Stimulated activated CD8-positive, alpha-beta memory T cell treated with anti-CD3 and anti-CD28 coated beads, Interleukin-4, amount 100 ng/mL, for 24 hours (primary cell): ENCODE measurements around the gene KRTAP11-1.

ENCODE experiments used
- DNase-seq: peaks from one replicate; pipeline ENCODE4 v3.0.0-alpha.2; 2020; ENCODE audit warnings: low read depth

Gene KRTAP11-1, protein sequence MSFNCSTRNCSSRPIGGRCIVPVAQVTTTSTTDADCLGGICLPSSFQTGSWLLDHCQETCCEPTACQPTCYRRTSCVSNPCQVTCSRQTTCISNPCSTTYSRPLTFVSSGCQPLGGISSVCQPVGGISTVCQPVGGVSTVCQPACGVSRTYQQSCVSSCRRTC

DNA sequence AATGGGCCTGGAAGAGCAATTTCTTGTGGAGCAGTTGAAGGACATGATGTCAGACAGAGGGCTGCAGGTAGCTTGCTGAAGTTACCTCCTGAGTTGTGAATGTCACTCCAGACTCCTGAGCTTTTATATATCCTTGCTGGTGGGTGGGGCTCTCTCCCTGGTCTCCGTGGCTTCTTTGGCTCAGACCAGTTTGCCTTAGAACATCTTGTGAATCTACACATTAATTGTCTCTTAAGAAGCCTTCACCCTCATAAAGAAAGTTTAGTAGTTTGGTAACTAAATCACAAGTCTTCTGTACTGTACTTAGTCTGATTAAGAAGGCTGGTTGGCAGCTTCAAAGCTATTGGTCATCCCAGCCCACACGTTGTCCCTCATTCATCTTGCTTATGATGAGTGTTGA lies at the start of gene KRTAP11-1:
TSS of gene KRTAP11-1 (minus strand) at position 101 of the 400 bp plus-strand sequence. CDS start at position 45, 56 bp downstream.
- no peak for DNase-seq

- no peak for DNase-seq
Observed at GRCh38 chr21:30924146-30924700, 42.8 kb upstream of the KRTAP11-1 start.

GRCh38 chr21:30921129-30921528 lies 39.7 kb upstream of the KRTAP11-1 start:
- DNase-seq: no peak

- DNase-seq: no peak
Observed at GRCh38 chr21:30917557-30917956, 36.2 kb upstream of the KRTAP11-1 start.

DNA sequence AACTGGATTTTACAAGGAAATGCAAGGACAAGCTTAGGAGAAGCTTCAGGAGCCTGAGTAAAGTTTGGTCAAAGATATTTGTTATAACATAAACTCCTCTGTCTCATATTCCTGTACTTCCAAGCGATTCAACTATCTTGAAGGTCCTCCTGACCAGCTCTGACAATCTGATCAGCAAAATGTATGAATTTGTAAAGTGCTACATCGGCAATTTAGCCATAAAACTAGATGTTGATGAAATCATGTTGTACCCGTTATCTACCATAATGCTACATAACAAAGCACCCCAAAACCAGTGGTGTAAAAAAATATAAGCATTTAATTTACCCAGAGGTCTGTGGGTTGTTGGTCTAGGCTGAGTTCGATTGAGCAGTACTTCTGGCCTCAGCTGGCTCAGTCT lies 19.5 kb upstream of the KRTAP11-1 start:
- DNase-seq: no peak

DNA sequence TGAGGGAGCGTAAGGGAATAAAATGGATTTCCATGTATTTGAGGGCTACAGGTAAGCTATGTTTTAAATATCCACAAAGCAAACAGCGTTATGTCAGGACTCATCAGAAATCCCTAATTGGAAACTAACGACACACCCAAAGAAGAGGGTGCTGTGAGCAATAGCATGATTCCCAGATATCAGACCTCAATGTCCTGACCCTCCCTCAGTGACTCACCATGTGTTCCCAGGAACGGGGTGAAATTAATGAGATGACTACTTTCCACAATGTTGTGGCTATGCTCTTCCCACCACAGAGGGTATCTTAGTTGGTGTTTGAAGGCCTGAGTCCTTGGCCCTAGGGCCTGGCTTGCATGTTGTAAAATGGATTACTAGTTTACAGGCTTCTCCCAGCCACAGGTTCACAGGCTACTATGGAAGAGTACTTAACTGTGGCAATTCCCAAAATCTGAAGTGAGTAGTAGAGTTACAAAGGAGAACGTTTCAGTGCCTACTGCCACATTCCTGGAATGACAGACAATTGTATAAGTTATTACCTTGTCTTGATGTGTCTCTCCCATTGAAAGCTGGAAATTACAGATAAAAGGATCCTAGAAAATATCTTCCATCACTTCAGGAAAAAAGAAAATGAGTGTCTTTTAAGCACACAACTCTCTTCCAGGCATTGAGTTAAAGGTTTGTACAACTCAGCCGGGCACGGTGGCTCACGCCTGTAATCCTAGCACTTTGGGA lies 1.7 kb upstream of the KRTAP11-1 start:
- DNase-seq: no peak

DNA sequence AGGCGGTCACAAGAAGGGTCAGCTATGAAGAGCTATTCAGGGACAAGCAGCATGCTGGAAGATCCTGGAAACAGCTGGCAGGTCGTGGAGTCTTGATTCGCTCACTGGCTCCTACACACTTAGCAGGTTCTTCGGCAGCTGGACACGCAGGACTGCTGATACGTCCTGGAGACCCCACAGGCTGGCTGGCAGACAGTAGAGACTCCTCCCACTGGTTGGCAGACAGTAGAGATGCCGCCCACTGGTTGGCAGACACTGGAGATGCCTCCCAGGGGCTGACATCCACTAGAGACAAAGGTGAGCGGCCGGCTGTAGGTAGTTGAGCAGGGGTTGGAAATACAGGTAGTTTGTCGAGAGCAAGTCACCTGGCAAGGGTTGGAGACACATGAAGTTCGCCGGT lies 466 bp downstream of the KRTAP11-1 start:
- no peak for DNase-seq

- DNase-seq: no peak
Observed at GRCh38 chr21:30874526-30874925, 6.9 kb downstream of the KRTAP11-1 start.

GRCh38 chr21:30847627-30848500 lies 33.5 kb downstream of the KRTAP11-1 start:
- DNase-seq: no peak

DNA sequence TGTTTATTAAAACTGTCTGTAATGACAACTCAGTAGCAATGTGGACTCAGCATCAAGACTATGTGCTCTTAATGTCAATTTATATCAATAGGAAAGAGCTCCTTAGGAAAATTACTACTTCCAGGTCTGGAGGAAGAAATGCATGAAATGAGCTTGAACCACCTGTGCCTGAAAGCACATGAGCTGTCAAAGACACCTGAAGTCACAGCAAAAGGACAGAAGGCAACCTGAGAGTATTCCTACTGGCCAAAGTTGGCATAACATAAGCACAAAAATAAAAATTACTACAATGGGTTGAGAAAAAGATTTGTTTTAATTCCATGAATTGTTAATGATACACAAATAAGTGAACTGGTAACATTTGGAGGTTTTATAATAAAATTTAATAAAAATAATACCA lies 38.4 kb downstream of the KRTAP11-1 start:
- no peak for DNase-seq

DNA sequence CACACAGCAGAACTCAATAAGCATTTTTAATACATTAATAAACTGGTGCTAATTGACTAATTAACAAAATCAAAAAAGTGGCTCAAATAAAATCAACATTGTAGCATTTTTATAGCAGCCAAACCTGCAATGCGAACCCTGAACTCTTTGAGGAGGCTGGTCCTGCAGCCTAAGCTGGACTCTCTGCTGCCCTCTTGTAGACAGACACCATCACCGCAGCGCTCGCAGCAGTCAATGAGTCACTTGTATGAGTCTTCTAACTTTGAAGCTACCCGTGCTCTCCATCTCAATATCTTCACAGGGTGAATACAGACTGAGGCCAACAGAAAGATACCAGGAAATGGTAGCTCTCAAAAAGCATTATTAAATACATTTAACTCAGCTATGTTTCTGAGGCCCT lies 42.1 kb downstream of the KRTAP11-1 start:
- no peak for DNase-seq

- no peak for DNase-seq
Observed at GRCh38 chr21:30838536-30838935, 42.8 kb downstream of the KRTAP11-1 start.

- no peak for DNase-seq
Observed at GRCh38 chr21:30831194-30831765, 50.1 kb downstream of the KRTAP11-1 start.
